Mesothelial cell of epicardium (in vitro differentiated cells): Measurements from ENCODE around the gene VOPP1. TPM values are rescaled to one million over a fixed set of nuclear protein-coding genes. Genes with fewer than 3 reads are reported as not detected.

Experiments
- DNase-seq, 2 experiments: peaks; one replicate each; pipeline ENCODE4 v3.0.0; 2021; ENCODE audit warnings: low spot score in 2 of 2; ENCODE audit not compliant: unreplicated experiment in 2 of 2
- H3K27ac Mint-ChIP-seq: 2 replicates; pipeline ENCODE4 v1.8.0; 2021; ENCODE audit warnings: mixed read lengths
- H3K27me3 Mint-ChIP-seq: 2 replicates; pipeline ENCODE4 v1.8.0; 2021; ENCODE audit warnings: low read depth, mixed read lengths
- H3K36me3 Mint-ChIP-seq: 2 replicates; pipeline ENCODE4 v1.8.0; 2021; ENCODE audit warnings: mixed read lengths
- H3K4me1 Mint-ChIP-seq: 2 replicates; pipeline ENCODE4 v1.8.0; 2021; ENCODE audit warnings: mixed read lengths
- H3K4me3 Mint-ChIP-seq: 2 replicates; pipeline ENCODE4 v1.8.0; 2021; ENCODE audit warnings: mild to moderate bottlenecking, moderate library complexity, mixed read lengths
- H3K9me3 Mint-ChIP-seq: 2 replicates; pipeline ENCODE4 v1.8.0; 2021; ENCODE audit warnings: mixed read lengths
- total RNA-seq: library from RNA; stranded (reverse); gene quantifications from 3 replicates; pipeline ENCODE4 v1.2.1, GENCODE V29; 2021
- TF ChIP-seq, protein P1 (sequence below): fragments of 200-600 bp; sonication (generic); IDR thresholded peaks from one replicate; pipeline ENCODE4 v1.5.0; 2021; ENCODE audit warnings: antibody characterized with exemption; ENCODE audit not compliant: unreplicated experiment

The VOPP1 gene
- total RNA-seq, 1 donor from 2014 or later, result 42.8 TPM

DNA sequence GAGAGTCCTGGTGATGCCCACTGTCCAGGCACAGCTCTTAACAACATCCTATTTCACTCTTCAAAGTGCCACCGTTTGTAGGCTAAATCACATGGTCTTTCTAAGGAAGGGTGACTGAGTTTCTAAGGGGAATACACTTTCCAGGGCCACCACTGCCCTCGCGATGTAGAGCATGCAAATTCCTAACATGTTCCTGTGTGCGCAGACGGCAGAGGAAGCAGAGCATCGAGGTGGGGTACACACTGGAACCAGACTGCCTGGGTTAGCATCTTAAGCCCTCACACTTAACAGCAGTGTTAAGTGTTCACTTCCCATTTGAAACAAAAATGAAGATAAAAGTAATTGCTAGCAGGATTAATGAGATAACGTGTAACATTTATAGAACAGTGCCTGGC lies 3.0 kb downstream of the VOPP1 start:
- Mint-ChIP-seq H3K27ac (no peak overlapping the region), H3K27me3 (no peaks in the 10 kb centered on the region), H3K4me1 (peaks cover 31% of the 10 kb centered on the region), H3K36me3 (no peaks in the 10 kb centered on the region), H3K9me3 (no peaks in the 10 kb centered on the region), H3K4me3 (no peak overlapping the region)
- DNase-seq, result no peak
- TF ChIP-seq, protein P1, sequence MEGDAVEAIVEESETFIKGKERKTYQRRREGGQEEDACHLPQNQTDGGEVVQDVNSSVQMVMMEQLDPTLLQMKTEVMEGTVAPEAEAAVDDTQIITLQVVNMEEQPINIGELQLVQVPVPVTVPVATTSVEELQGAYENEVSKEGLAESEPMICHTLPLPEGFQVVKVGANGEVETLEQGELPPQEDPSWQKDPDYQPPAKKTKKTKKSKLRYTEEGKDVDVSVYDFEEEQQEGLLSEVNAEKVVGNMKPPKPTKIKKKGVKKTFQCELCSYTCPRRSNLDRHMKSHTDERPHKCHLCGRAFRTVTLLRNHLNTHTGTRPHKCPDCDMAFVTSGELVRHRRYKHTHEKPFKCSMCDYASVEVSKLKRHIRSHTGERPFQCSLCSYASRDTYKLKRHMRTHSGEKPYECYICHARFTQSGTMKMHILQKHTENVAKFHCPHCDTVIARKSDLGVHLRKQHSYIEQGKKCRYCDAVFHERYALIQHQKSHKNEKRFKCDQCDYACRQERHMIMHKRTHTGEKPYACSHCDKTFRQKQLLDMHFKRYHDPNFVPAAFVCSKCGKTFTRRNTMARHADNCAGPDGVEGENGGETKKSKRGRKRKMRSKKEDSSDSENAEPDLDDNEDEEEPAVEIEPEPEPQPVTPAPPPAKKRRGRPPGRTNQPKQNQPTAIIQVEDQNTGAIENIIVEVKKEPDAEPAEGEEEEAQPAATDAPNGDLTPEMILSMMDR, result no peak

DNA sequence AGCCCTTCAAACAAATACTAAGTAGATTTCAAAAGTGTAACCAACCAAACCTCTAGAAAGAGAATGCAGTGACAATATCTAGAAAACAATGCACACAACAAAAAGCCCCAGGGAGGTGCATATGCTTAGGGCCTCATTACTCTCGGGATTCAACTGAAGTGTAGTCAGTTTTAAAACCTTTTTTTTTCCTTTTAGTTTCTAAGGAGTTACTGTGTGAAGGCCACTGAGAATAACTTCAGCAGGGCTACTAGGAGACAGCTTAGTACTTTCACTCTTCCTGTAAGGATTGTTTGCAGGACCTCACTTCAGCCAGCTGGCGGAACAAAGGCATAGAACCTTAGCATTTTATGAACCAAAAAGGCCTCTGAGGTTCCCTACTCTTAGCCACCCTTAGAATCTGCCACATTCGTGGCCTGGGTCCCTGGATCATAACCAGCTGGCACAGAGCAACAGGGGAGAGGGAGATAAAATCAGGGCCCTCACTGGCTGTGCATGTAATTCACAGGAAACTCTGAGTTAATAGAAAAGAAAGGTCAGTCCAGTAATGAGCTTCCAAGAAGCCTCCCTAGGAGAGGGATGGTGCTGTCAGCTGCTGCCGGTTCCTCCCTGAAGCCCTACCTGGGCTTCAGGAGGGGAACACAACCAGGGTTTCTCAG lies 3.6 kb downstream of the VOPP1 start:
- no peak overlapping the region for H3K4me3 Mint-ChIP-seq

DNA sequence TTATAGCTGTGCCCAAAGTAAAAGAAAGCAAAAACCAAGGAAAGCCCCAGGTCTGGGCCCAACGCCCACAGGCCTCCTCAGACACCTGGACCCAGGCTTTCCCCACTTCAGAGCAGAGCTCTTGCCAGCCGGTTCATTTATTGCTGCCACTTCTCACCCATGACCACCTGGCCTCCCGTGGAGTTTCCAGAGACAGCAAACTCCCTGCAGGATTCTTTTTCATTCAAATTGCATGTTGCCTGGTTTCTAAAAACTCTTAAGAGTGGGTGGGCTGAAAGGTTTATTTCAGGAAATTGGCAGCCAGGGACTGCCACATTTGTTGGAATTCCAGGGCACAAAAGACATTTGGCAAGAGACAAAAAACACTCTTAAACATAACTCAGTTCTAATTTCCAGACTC lies 4.7 kb downstream of the VOPP1 start:
- Mint-ChIP-seq H3K27me3 (no peaks in the 10 kb centered on the region), H3K27ac (no peak overlapping the region), H3K9me3 (no peaks in the 10 kb centered on the region), H3K4me1 (peaks cover 19% of the 10 kb centered on the region), H3K4me3 (no peak overlapping the region), H3K36me3 (no peaks in the 10 kb centered on the region)
- DNase-seq, result peak in 1 of 2 experiments; percentile 24
- TF ChIP-seq, protein P1, result no peak

More for the DNA sequence above, 3.6 kb downstream of the VOPP1 start:
- no peak overlapping the region for H3K27ac Mint-ChIP-seq
- no peaks in the 10 kb centered on the region for H3K36me3 Mint-ChIP-seq
- no peaks in the 10 kb centered on the region for H3K9me3 Mint-ChIP-seq
- TF ChIP-seq, protein P1, result no peak
- peaks cover 29% of the 10 kb centered on the region for H3K4me1 Mint-ChIP-seq
- DNase-seq, result no peak
- H3K27me3 Mint-ChIP-seq, result no peaks in the 10 kb centered on the region

DNA sequence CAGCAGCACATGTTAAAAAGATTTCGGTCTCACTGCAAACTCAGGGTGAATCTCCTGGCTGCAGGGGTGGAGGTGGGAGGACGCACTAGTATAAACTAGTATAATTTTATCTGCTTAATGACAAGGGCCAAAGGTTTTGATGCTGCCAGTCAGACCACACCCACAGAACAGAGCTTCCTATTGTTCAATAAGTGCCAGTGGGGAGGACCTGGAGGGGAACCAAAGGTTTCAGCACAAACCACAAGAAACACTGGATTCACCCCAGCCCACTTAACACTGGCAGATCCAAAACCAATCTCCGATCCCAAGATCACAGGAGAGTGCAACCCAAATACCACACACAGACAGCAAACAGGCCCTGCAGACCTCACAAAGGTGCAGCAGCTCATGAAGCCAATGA lies 6.6 kb downstream of the VOPP1 start:
- H3K4me3 Mint-ChIP-seq, result no peak overlapping the region
- H3K36me3 Mint-ChIP-seq, result no peaks in the 10 kb centered on the region
- peak in 1 of 2 experiments; percentile 16 for DNase-seq
- no peaks in the 10 kb centered on the region for H3K27me3 Mint-ChIP-seq
- no peak overlapping the region for H3K27ac Mint-ChIP-seq
- TF ChIP-seq, protein P1, result no peak
- H3K4me1 Mint-ChIP-seq, result peaks cover 16% of the 10 kb centered on the region
- no peaks in the 10 kb centered on the region for H3K9me3 Mint-ChIP-seq

DNA sequence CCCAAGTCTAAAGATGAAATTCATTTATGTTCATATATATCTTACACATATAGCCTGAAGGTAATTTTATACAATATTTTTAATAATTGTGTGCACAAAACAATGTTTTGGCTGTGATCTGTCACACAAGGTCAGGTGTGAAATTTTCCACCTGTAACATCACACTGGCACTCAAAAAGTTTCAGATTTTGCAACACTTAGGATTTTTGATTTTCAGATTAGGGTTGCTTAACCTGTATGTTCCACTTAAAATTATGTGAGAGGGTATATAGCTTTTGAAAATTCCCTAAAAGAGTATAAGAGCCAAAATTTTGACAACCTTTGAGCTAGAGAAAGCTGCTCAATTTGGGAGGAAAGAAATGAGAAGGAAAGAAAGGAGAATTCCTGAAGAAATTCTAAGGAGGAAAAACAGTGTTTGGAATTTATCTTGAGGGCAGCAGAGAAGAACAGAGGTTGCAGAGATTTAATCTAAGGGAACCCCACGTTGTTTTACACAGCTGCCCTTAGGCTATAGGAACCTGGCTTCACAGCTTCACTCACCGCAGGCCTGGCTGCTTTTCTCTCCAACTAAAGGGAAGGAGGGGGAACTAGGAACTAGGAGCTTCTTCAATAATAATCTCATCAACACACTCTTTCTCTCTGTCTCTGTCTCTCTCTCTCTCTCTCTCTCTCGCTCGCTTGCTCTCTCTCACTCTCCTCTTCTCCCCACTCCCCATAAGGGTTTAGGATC lies 8.5 kb downstream of the VOPP1 start:
- no peak overlapping the region for H3K27ac Mint-ChIP-seq

More for the DNA sequence above, 8.5 kb downstream of the VOPP1 start:
- no peaks in the 10 kb centered on the region for H3K36me3 Mint-ChIP-seq
- H3K4me1 Mint-ChIP-seq, result peaks cover 5% of the 10 kb centered on the region
- H3K9me3 Mint-ChIP-seq, result no peaks in the 10 kb centered on the region
- H3K27me3 Mint-ChIP-seq, result no peaks in the 10 kb centered on the region
- H3K4me3 Mint-ChIP-seq, result no peak overlapping the region
- peak in 1 of 2 experiments; percentile 2 for DNase-seq
- TF ChIP-seq, protein P1, result no peak
